K562 (cell line): Measurements from ENCODE around the gene CACNA1C. TPM values are rescaled to one million over a fixed set of nuclear protein-coding genes. Genes with fewer than 3 reads are reported as not detected.

Source experiments
- ATAC-seq: fragments of 200-7000 bp; cut with Tn5 transposase; 3 replicates; pipeline ENCODE4 v1.9.1; 2020; ENCODE audit warnings: moderate library complexity
- BruUV-seq: library from RNA; stranded (reverse); fragments of 400-500 nt; replicated peaks from 2 replicates; lab custom pipeline; 2021; lab: Mats Ljungman, UMichigan
- CTCF ChIA-PET: fragments of 300-600 bp; formaldehyde crosslinking; extraction: SDS; loops from one replicate; lab custom pipeline; 2021; ENCODE audit warnings: low intra/inter-chr PET ratio; lab: Yijun Ruan, JAX
- POLR2A ChIA-PET: fragments of 300-600, 350-650 bp; sonication (Branson Sonifier 250); formaldehyde crosslinking; extraction: SDS; loops from one replicate; lab custom pipeline; 2021; ENCODE audit warnings: antibody characterized with exemption, inconsistent platforms; lab: Yijun Ruan, JAX
- DNase-seq, 4 experiments: peaks; one replicate each; pipeline versions ENCODE4 v3.0.0 to v3.0.0-alpha.2; 2011 to 2018; ENCODE audit warnings: low spot score in 3 of 4, mixed read lengths in 3 of 4; ENCODE audit errors: extremely low read depth in 1 of 4
- FAIRE-seq: peaks from 2 replicates; lab custom pipeline; 2011; peaks lifted over from hg19 to GRCh38; lab: Jason Lieb, UNC
- H2AFZ ChIP-seq: 2 replicates; pipeline ENCODE4 v1.6.0; 2011; ENCODE audit warnings: low read depth, low read length, control low read depth, inconsistent platforms
- H3K27ac ChIP-seq: fragments of 200-600 bp; 3 replicates; pipeline ENCODE4 v1.8.0; 2011; ENCODE audit warnings: low read depth, mild to moderate bottlenecking, control low read depth, inconsistent platforms, low read length, moderate library complexity, mixed read lengths; ENCODE audit errors: extremely low read depth
- H3K27me3 ChIP-seq, 2 experiments: fragments of 300-600 bp in 1 of 2; 2 replicates in 1 of 2; 3 replicates in 1 of 2; pipeline versions ENCODE4 v1.6.0 to v1.8.0; 2011; ENCODE audit warnings: inconsistent platforms in 2 of 2, low read length in 2 of 2, mild to moderate bottlenecking in 1 of 2, mixed read lengths in 1 of 2, moderate library complexity in 1 of 2; ENCODE audit not compliant: control insufficient read depth in 2 of 2, insufficient read depth in 2 of 2
- H3K36me3 ChIP-seq: fragments of 300-600 bp; 3 replicates; pipeline ENCODE4 v1.8.0; 2011; ENCODE audit warnings: mild to moderate bottlenecking, low read length, inconsistent platforms; ENCODE audit not compliant: control insufficient read depth, insufficient read depth
- H3K4me1 ChIP-seq, 2 experiments: fragments of 200-600 bp in 1 of 2; replicated peaks in 1 of 2; 2 replicates in 1 of 2; 3 replicates in 1 of 2; pipeline versions ENCODE4 v1.5.1 to v1.8.0; 2011; ENCODE audit warnings: inconsistent platforms in 2 of 2, low read length in 2 of 2, mild to moderate bottlenecking in 1 of 2, mixed read lengths in 1 of 2, moderate library complexity in 1 of 2; ENCODE audit not compliant: control insufficient read depth in 2 of 2, insufficient read depth in 2 of 2
- H3K4me2 ChIP-seq: 2 replicates; pipeline ENCODE4 v1.6.1; 2011; ENCODE audit warnings: low read length, control low read depth, inconsistent platforms, mixed read lengths; ENCODE audit not compliant: insufficient read depth
- H3K4me3 ChIP-seq: fragments of 200-600 bp; sonication (generic), shearing (Covaris generic); 2 replicates; pipeline ENCODE4 v1.5.1; 2016; ENCODE audit warnings: control low read depth, inconsistent platforms
- H3K79me2 ChIP-seq: fragments of 200-600 bp; 3 replicates; pipeline ENCODE4 v1.8.0; 2011; ENCODE audit warnings: low read length, inconsistent platforms; ENCODE audit not compliant: control insufficient read depth, insufficient read depth
- H3K9ac ChIP-seq, 2 experiments: 2 replicates each; pipeline versions ENCODE4 v1.6.0 to v1.6.1; 2011; ENCODE audit warnings: low read depth in 2 of 2, low read length in 2 of 2, control low read depth in 1 of 2, inconsistent platforms in 1 of 2, mild to moderate bottlenecking in 1 of 2, mixed read lengths in 1 of 2; ENCODE audit not compliant: insufficient read depth in 1 of 2
- H3K9me1 ChIP-seq: one replicate; pipeline ENCODE4 v1.6.0; 2011; ENCODE audit warnings: inconsistent platforms, mild to moderate bottlenecking, low read length, moderate library complexity; ENCODE audit not compliant: control insufficient read depth, insufficient read depth
- H3K9me3 ChIP-seq: replicated peaks from 2 replicates; pipeline ENCODE4 v1.5.1; 2011; ENCODE audit warnings: low read depth, low read length, inconsistent platforms; ENCODE audit not compliant: control insufficient read depth, insufficient read depth
- H4K20me1 ChIP-seq: replicated peaks from 2 replicates; pipeline ENCODE4 v1.6.1; 2011; ENCODE audit warnings: low read length, inconsistent platforms, mixed read lengths; ENCODE audit not compliant: control insufficient read depth, insufficient read depth
- ARNT ChIP-seq, 2 experiments: fragments of 450-650 bp; IDR thresholded peaks; 2 replicates each; pipeline ENCODE4 v1.6.1; 2016; ENCODE audit warnings: mild to moderate bottlenecking in 1 of 2
- RHOXF2B ChIP-seq: fragments of 250-450 bp; sonication (Bioruptor Pico); conservative IDR thresholded peaks from 2 replicates; pipeline ENCODE4 v1.5.1; 2021
- SREBF1 ChIP-seq: fragments of 150-350 bp; IDR thresholded peaks from 2 replicates; pipeline ENCODE4 v1.6.1; 2014; ENCODE audit warnings: antibody characterized with exemption, low read depth, low read length, borderline replicate concordance
- STAT5A ChIP-seq: IDR thresholded peaks from 2 replicates; pipeline ENCODE4 v1.6.1; 2012; ENCODE audit warnings: low read length, inconsistent platforms, borderline replicate concordance
- USF1 ChIP-seq: sonication (generic); formaldehyde crosslinking; IDR thresholded peaks from 2 replicates; pipeline ENCODE4 v1.9.0; 2022; ENCODE audit warnings: mild to moderate bottlenecking, missing genetic modification reagents
- ZKSCAN3 ChIP-seq: fragments of 250-450 bp; sonication (Bioruptor Pico); IDR thresholded peaks from 2 replicates; pipeline ENCODE4 v1.4.0; 2020
- WGBS: fragments of 100-300 bp; shearing (Covaris generic); methylation state at CpG from one replicate; pipeline ENCODE4 v1.1.6; 2016; ENCODE audit warnings: low coverage, mixed read lengths; ENCODE audit not compliant: insufficient coverage; ENCODE audit errors: missing lambda C conversion rate; 5-methylcytosine and 5-hydroxymethylcytosine counted together
- in situ Hi-C: fragments of 300-500 bp; cut with MboI; formaldehyde crosslinking; loops from 4 replicates; pipeline ENCODE4 v1.15.0; 2018; ENCODE audit warnings: inconsistent platforms, mixed read lengths
- intact Hi-C: fragments of 100-400 bp; cut with micrococcal nuclease; formaldehyde crosslinking; loops from 2 replicates; pipeline ENCODE4 v1.14.2; 2022
- polyA plus RNA-seq, 8 experiments: library from polyadenylated mRNA; depleted of rRNA in 4 of 8; stranded (reverse) in 5 of 8; unstranded in 3 of 8; fragments of >200 nt; fragmentation: Nextera tagmentation in 2 of 8; fragmentation: Illumina TruSeq in 1 of 8; extraction: Ambion mirVana in 2 of 8; extraction: Trizol in 1 of 8; gene quantifications; 2 replicates each; pipeline versions ENCODE4 v1.2.1 to v1.2.3, GENCODE V29; 2011 to 2014; ENCODE audit warnings: inconsistent platforms in 1 of 8, missing spikeins in 1 of 8
- total RNA-seq, 7 experiments: library from RNA; depleted of rRNA in 6 of 7; stranded (reverse); fragments of >200 nt in 6 of 7; fragmentation: Illumina TruSeq in 2 of 7; extraction: Trizol in 2 of 7; gene quantifications; 2 replicates each; pipeline versions ENCODE4 v1.2.1 to v1.2.3, GENCODE V29; 2011 to 2021; ENCODE audit warnings: low replicate concordance in 1 of 7

CACNA1C gene
- total and polyA plus RNA-seq, 9 of the 15 experiments (the other 6 are each of a cell fraction or from before 2014, with no cell fraction given): not detected

- WGBS: 0% methylated on average over 3 of the region's 3 CpGs
- Histone ChIP-seq H3K79me2 (no peaks in the 10 kb centered on the region), H3K9me1 (no peaks in the 10 kb centered on the region), H3K4me3 (no peak overlapping the region), H3K4me2 (no peak overlapping the region)
- ATAC-seq (no peak), FAIRE-seq (no peak)
- in situ Hi-C loops: no loop called here
- CTCF ChIA-PET: no interaction called here
- TF ChIP-seq ZKSCAN3 (no peak), STAT5A (no peak), SREBF1 (no peak)
- TF ChIP-seq, all 486 proteins: peak for 0
- DNase-seq: no peak
- no peak overlapping the region for H3K9ac ChIP-seq
- intact Hi-C loops: no loop called here
- no peaks in the 10 kb centered on the region for H3K36me3 ChIP-seq
- no peaks in the 10 kb centered on the region for H3K9me3 ChIP-seq
- H3K27me3 ChIP-seq: peaks cover 2 to 21% of the 10 kb centered on the region in 2 experiments; a peak in 4 of 5 replicates
- no peaks in the 10 kb centered on the region for H3K4me1 ChIP-seq
- no peaks in the 10 kb centered on the region for H4K20me1 ChIP-seq
- POLR2A ChIA-PET: no interaction called here
- H3K27ac ChIP-seq: no peak overlapping the region
- BruUV-seq: no TSS peak
- H2AFZ ChIP-seq: no peak overlapping the region
These were observed 614.1 kb downstream of the CACNA1C start for GRCh38 chr12:2666846-2667245.

- Histone ChIP-seq H3K4me3 (no peak overlapping the region), H3K9ac (no peak overlapping the region), H2AFZ (no peak overlapping the region), H3K27ac (no peak overlapping the region), H3K9me3 (no peaks in the 10 kb centered on the region), H3K79me2 (no peaks in the 10 kb centered on the region), H3K27me3 (peaks cover 2 to 27% of the 10 kb centered on the region in 2 experiments; a peak in 4 of 5 replicates), H3K4me2 (no peak overlapping the region), H3K9me1 (no peaks in the 10 kb centered on the region), H3K4me1 (no peaks in the 10 kb centered on the region), H4K20me1 (no peaks in the 10 kb centered on the region), H3K36me3 (no peaks in the 10 kb centered on the region)
- BruUV-seq: no TSS peak
- DNase-seq: no peak
- ATAC-seq: no peak
- ChIA-PET CTCF (no interaction called here), POLR2A (interaction anchor here (1.0 kb wide), 1 partner anchor 27 kb away, joined by 3 read pairs; no protein-coding TSS in a partner anchor)
- FAIRE-seq: no peak
- WGBS: 0% methylated on average over 16 of the region's 17 CpGs
- in situ Hi-C loops (no loop called here), intact Hi-C loops (no loop called here)
- no peak for TF ChIP-seq ARNT (IDR thresholded peaks at IDR 0.05)
- TF ChIP-seq USF1 (CRISPR knock-in tag): no peak
- no peak for TF ChIP-seq RHOXF2B (CRISPR knock-in tag)
These were observed 615.1 kb downstream of the CACNA1C start for GRCh38 chr12:2667716-2668440.
